K562 (cell line): Measurements from ENCODE around the gene KAT2B. TPM values are rescaled to one million over a fixed set of nuclear protein-coding genes. Genes with fewer than 3 reads are reported as not detected.

Experiments
- ATAC-seq: fragments of 200-7000 bp; cut with Tn5 transposase; 3 replicates; pipeline ENCODE4 v1.9.1; 2020; ENCODE audit warnings: moderate library complexity
- BruUV-seq: library from RNA; stranded (reverse); fragments of 400-500 nt; replicated peaks from 2 replicates; lab custom pipeline; 2021; lab: Mats Ljungman, UMichigan
- CTCF ChIA-PET: fragments of 300-600 bp; formaldehyde crosslinking; extraction: SDS; loops from one replicate; lab custom pipeline; 2021; ENCODE audit warnings: low intra/inter-chr PET ratio; lab: Yijun Ruan, JAX
- POLR2A ChIA-PET: fragments of 300-600, 350-650 bp; sonication (Branson Sonifier 250); formaldehyde crosslinking; extraction: SDS; loops from one replicate; lab custom pipeline; 2021; ENCODE audit warnings: antibody characterized with exemption, inconsistent platforms; lab: Yijun Ruan, JAX
- DNase-seq, 4 experiments: peaks; one replicate each; pipeline versions ENCODE4 v3.0.0 to v3.0.0-alpha.2; 2011 to 2018; ENCODE audit warnings: low spot score in 3 of 4, mixed read lengths in 3 of 4; ENCODE audit errors: extremely low read depth in 1 of 4
- FAIRE-seq: peaks from 2 replicates; lab custom pipeline; 2011; peaks lifted over from hg19 to GRCh38; lab: Jason Lieb, UNC
- H2AFZ ChIP-seq: 2 replicates; pipeline ENCODE4 v1.6.0; 2011; ENCODE audit warnings: low read depth, low read length, control low read depth, inconsistent platforms
- H3K27ac ChIP-seq: fragments of 200-600 bp; 3 replicates; pipeline ENCODE4 v1.8.0; 2011; ENCODE audit warnings: low read depth, mild to moderate bottlenecking, control low read depth, inconsistent platforms, low read length, moderate library complexity, mixed read lengths; ENCODE audit errors: extremely low read depth
- H3K27me3 ChIP-seq, 2 experiments: fragments of 300-600 bp in 1 of 2; 2 replicates in 1 of 2; 3 replicates in 1 of 2; pipeline versions ENCODE4 v1.6.0 to v1.8.0; 2011; ENCODE audit warnings: inconsistent platforms in 2 of 2, low read length in 2 of 2, mild to moderate bottlenecking in 1 of 2, mixed read lengths in 1 of 2, moderate library complexity in 1 of 2; ENCODE audit not compliant: control insufficient read depth in 2 of 2, insufficient read depth in 2 of 2
- H3K36me3 ChIP-seq: fragments of 300-600 bp; 3 replicates; pipeline ENCODE4 v1.8.0; 2011; ENCODE audit warnings: mild to moderate bottlenecking, low read length, inconsistent platforms; ENCODE audit not compliant: control insufficient read depth, insufficient read depth
- H3K4me1 ChIP-seq, 2 experiments: fragments of 200-600 bp in 1 of 2; replicated peaks in 1 of 2; 2 replicates in 1 of 2; 3 replicates in 1 of 2; pipeline versions ENCODE4 v1.5.1 to v1.8.0; 2011; ENCODE audit warnings: inconsistent platforms in 2 of 2, low read length in 2 of 2, mild to moderate bottlenecking in 1 of 2, mixed read lengths in 1 of 2, moderate library complexity in 1 of 2; ENCODE audit not compliant: control insufficient read depth in 2 of 2, insufficient read depth in 2 of 2
- H3K4me2 ChIP-seq: 2 replicates; pipeline ENCODE4 v1.6.1; 2011; ENCODE audit warnings: low read length, control low read depth, inconsistent platforms, mixed read lengths; ENCODE audit not compliant: insufficient read depth
- H3K4me3 ChIP-seq: fragments of 200-600 bp; sonication (generic), shearing (Covaris generic); 2 replicates; pipeline ENCODE4 v1.5.1; 2016; ENCODE audit warnings: control low read depth, inconsistent platforms
- H3K79me2 ChIP-seq: fragments of 200-600 bp; 3 replicates; pipeline ENCODE4 v1.8.0; 2011; ENCODE audit warnings: low read length, inconsistent platforms; ENCODE audit not compliant: control insufficient read depth, insufficient read depth
- H3K9ac ChIP-seq, 2 experiments: 2 replicates each; pipeline versions ENCODE4 v1.6.0 to v1.6.1; 2011; ENCODE audit warnings: low read depth in 2 of 2, low read length in 2 of 2, control low read depth in 1 of 2, inconsistent platforms in 1 of 2, mild to moderate bottlenecking in 1 of 2, mixed read lengths in 1 of 2; ENCODE audit not compliant: insufficient read depth in 1 of 2
- H3K9me1 ChIP-seq: one replicate; pipeline ENCODE4 v1.6.0; 2011; ENCODE audit warnings: inconsistent platforms, mild to moderate bottlenecking, low read length, moderate library complexity; ENCODE audit not compliant: control insufficient read depth, insufficient read depth
- H3K9me3 ChIP-seq: replicated peaks from 2 replicates; pipeline ENCODE4 v1.5.1; 2011; ENCODE audit warnings: low read depth, low read length, inconsistent platforms; ENCODE audit not compliant: control insufficient read depth, insufficient read depth
- H4K20me1 ChIP-seq: replicated peaks from 2 replicates; pipeline ENCODE4 v1.6.1; 2011; ENCODE audit warnings: low read length, inconsistent platforms, mixed read lengths; ENCODE audit not compliant: control insufficient read depth, insufficient read depth
- ATF1 ChIP-seq, 2 experiments: fragments of 450-650 bp in 1 of 2; IDR thresholded peaks; 2 replicates each; pipeline ENCODE4 v1.6.1; 2016; ENCODE audit warnings: missing compliant biosample characterization in 1 of 2, missing genetic modification characterization in 1 of 2
- CEBPG ChIP-seq, 3 experiments: fragments of 200-800 bp in 1 of 3; sonication (Bioruptor generic) in 1 of 3; sonication (generic) in 1 of 3; formaldehyde crosslinking in 1 of 3; IDR thresholded peaks in 2 of 3; conservative IDR thresholded peaks in 1 of 3; 2 replicates each; pipeline versions ENCODE4 v1.6.1 to v1.8.0; 2016 to 2022; ENCODE audit warnings: missing compliant biosample characterization in 2 of 3, missing genetic modification characterization in 2 of 3, mild to moderate bottlenecking in 1 of 3, missing genetic modification reagents in 1 of 3
- CREB3 ChIP-seq: fragments of 450-650 bp; conservative IDR thresholded peaks from 2 replicates; pipeline ENCODE4 v1.6.1; 2016; ENCODE audit warnings: missing genetic modification characterization, low read depth, mild to moderate bottlenecking, missing compliant biosample characterization, moderate library complexity
- DACH1 ChIP-seq: fragments of 450-650 bp; IDR thresholded peaks from 2 replicates; pipeline ENCODE4 v1.6.1; 2018; ENCODE audit not compliant: partially characterized antibody
- MTA2 ChIP-seq: fragments of 450-650 bp; IDR thresholded peaks from 2 replicates; pipeline ENCODE4 v1.6.1; 2016; ENCODE audit warnings: low read depth
- MTF1 ChIP-seq: fragments of 250-450 bp; sonication (Bioruptor Pico); IDR thresholded peaks from 2 replicates; pipeline ENCODE4 v1.9.0; 2021; ENCODE audit warnings: moderate library complexity, mild to moderate bottlenecking, inconsistent platforms, borderline replicate concordance
- NCOA1 ChIP-seq: fragments of 450-650 bp; IDR thresholded peaks from 2 replicates; pipeline ENCODE4 v1.6.1; 2016; ENCODE audit warnings: low read depth
- PBX2 ChIP-seq, 2 experiments: IDR thresholded peaks in 1 of 2; conservative IDR thresholded peaks in 1 of 2; 2 replicates each; pipeline ENCODE4 v1.6.1; 2016; ENCODE audit warnings: low read depth in 2 of 2, mild to moderate bottlenecking in 1 of 2, missing compliant biosample characterization in 1 of 2, missing genetic modification characterization in 1 of 2, moderate library complexity in 1 of 2
- SNAPC5 ChIP-seq: fragments of 250-450 bp; sonication (Bioruptor Pico); IDR thresholded peaks from 2 replicates; pipeline ENCODE4 v1.8.0; 2021; ENCODE audit warnings: moderate library complexity, mild to moderate bottlenecking, inconsistent platforms
- SOX6 ChIP-seq: fragments of 450-650 bp; IDR thresholded peaks from 2 replicates; pipeline ENCODE4 v1.6.1; 2014; ENCODE audit warnings: mild to moderate bottlenecking
- TBL1XR1 ChIP-seq, 2 experiments: IDR thresholded peaks; 2 replicates each; pipeline ENCODE4 v1.6.1; 2012; ENCODE audit warnings: improper control_type of control experiment in 2 of 2, low read length in 2 of 2, mild to moderate bottlenecking in 1 of 2
- TFAP4 ChIP-seq: sonication (generic); formaldehyde crosslinking; IDR thresholded peaks from 2 replicates; pipeline ENCODE4 v1.8.0; 2022; ENCODE audit warnings: missing genetic modification reagents, mild to moderate bottlenecking, moderate library complexity, borderline replicate concordance
- ZC3H8 ChIP-seq: fragments of 450-650 bp; IDR thresholded peaks from 2 replicates; pipeline ENCODE4 v1.6.1; 2017
- ZNF311 ChIP-seq: fragments of 250-450 bp; sonication (Bioruptor Pico); IDR thresholded peaks from 2 replicates; pipeline ENCODE4 v1.4.0; 2020; ENCODE audit warnings: mild to moderate bottlenecking, moderate library complexity
- WGBS: fragments of 100-300 bp; shearing (Covaris generic); methylation state at CpG from one replicate; pipeline ENCODE4 v1.1.6; 2016; ENCODE audit warnings: low coverage, mixed read lengths; ENCODE audit not compliant: insufficient coverage; ENCODE audit errors: missing lambda C conversion rate; 5-methylcytosine and 5-hydroxymethylcytosine counted together
- in situ Hi-C: fragments of 300-500 bp; cut with MboI; formaldehyde crosslinking; loops from 4 replicates; pipeline ENCODE4 v1.15.0; 2018; ENCODE audit warnings: inconsistent platforms, mixed read lengths
- intact Hi-C: fragments of 100-400 bp; cut with micrococcal nuclease; formaldehyde crosslinking; loops from 2 replicates; pipeline ENCODE4 v1.14.2; 2022
- polyA plus RNA-seq, 8 experiments: library from polyadenylated mRNA; depleted of rRNA in 4 of 8; stranded (reverse) in 5 of 8; unstranded in 3 of 8; fragments of >200 nt; fragmentation: Nextera tagmentation in 2 of 8; fragmentation: Illumina TruSeq in 1 of 8; extraction: Ambion mirVana in 2 of 8; extraction: Trizol in 1 of 8; gene quantifications; 2 replicates each; pipeline versions ENCODE4 v1.2.1 to v1.2.3, GENCODE V29; 2011 to 2014; ENCODE audit warnings: inconsistent platforms in 1 of 8, missing spikeins in 1 of 8
- total RNA-seq, 7 experiments: library from RNA; depleted of rRNA in 6 of 7; stranded (reverse); fragments of >200 nt in 6 of 7; fragmentation: Illumina TruSeq in 2 of 7; extraction: Trizol in 2 of 7; gene quantifications; 2 replicates each; pipeline versions ENCODE4 v1.2.1 to v1.2.3, GENCODE V29; 2011 to 2021; ENCODE audit warnings: low replicate concordance in 1 of 7

KAT2B gene
- total and polyA plus RNA-seq, 9 of the 15 experiments (the other 6 are each of a cell fraction or from before 2014, with no cell fraction given) = 3.3 to 14.9 (median 12.2) TPM

GRCh38 chr3:20064387-20064786 is 24.1 kb downstream of the KAT2B start (continued):
- no peak for TF ChIP-seq ATF1 (CRISPR knock-in tag; IDR thresholded peaks at IDR 0.05)
- no peak for TF ChIP-seq ATF1 (tag; IDR thresholded peaks at IDR 0.05)

- no peaks in the 10 kb centered on the region for H3K9me1 ChIP-seq
- H3K9ac ChIP-seq = peak overlapping the region in 1 of 2 experiments; percentile 3; a peak in 1 of 4 replicates
- H3K4me2 ChIP-seq = peak overlapping the region; percentile 35
- no peak overlapping the region for H2AFZ ChIP-seq
- peaks cover 7% of the 10 kb centered on the region; the same call in 1 of the 2 replicates for H4K20me1 ChIP-seq
- H3K36me3 ChIP-seq = no peaks in the 10 kb centered on the region
- peak overlapping the region; percentile 18; the same call in 2 of the 3 replicates for H3K27ac ChIP-seq
- CTCF ChIA-PET = no interaction called here
- peak; percentile 35 for FAIRE-seq
- 24% methylated on average over 5 of the region's 5 CpGs for WGBS
- intact Hi-C loops (no loop called here), in situ Hi-C loops (no loop called here)
- H3K79me2 ChIP-seq = peaks cover 48% of the 10 kb centered on the region; the same call in 2 of the 3 replicates
- H3K4me3 ChIP-seq = no peak overlapping the region
- peak; percentile 77 for ATAC-seq
- POLR2A ChIA-PET = interaction anchor here (0.6 to 1.5 kb wide), 8 partner anchors 9 to 51 kb away, joined by 3 to 5 read pairs (median 4); no protein-coding TSS in a partner anchor
- no peaks in the 10 kb centered on the region for H3K27me3 ChIP-seq
- H3K4me1 ChIP-seq = peaks cover 0 to 39% of the 10 kb centered on the region in 2 experiments; a peak in 4 of 5 replicates
- peak in 2 of 4 experiments; percentile 70 to 83 for DNase-seq
- H3K9me3 ChIP-seq = no peaks in the 10 kb centered on the region
- BruUV-seq = no TSS peak
- TF ChIP-seq NCOA1 (no peak), MTA2 (peak; percentile 72), CEBPG (CRISPR knock-in tag; IDR thresholded peaks at IDR 0.05) (no peak), CEBPG (tag; conservative IDR thresholded peaks at IDR 0.05 in 1 of 2, IDR thresholded peaks at IDR 0.05 in 1 of 2) (no peak), MTF1 (CRISPR knock-in tag) (no peak), TFAP4 (peak; percentile 47; the same call in 1 of the 2 replicates), SNAPC5 (CRISPR knock-in tag) (no peak), PBX2 (CRISPR knock-in tag; IDR thresholded peaks at IDR 0.05; ENCODE audit: low read depth) (no peak), PBX2 (tag; conservative IDR thresholded peaks at IDR 0.05; ENCODE audit: low read depth) (peak; percentile 31), ZC3H8 (no peak), TBL1XR1 (IDR thresholded peaks at IDR 0.05; ENCODE audit: low read length in 2 of 2) (0 out of 4 replicates have a peak, but pooled peaks of 1 of the 2 experiments have one; percentile 33), ZNF311 (no peak), SOX6 (peak; percentile 51), CREB3 (tag) (no peak), DACH1 (peak; percentile 41)
Observed at GRCh38 chr3:20064796-20065564, 24.7 kb downstream of the KAT2B start.
